ENCODE data around the gene FETUB.

The FETUB gene

GRCh38 chr3:186691676-186692075, 51.5 kb downstream of the FETUB start:
- DNase-seq (no peak), ATAC-seq (ENCODE audit: insufficient read depth, low read depth) (no peak)
- H3K79me2 ChIP-seq (ENCODE audit: insufficient read depth, low read length): no peaks in the 10 kb centered on the region
- no peaks in the 10 kb centered on the region for H3K4me1 ChIP-seq (ENCODE audit: insufficient read depth, low read length)
- no peaks in the 10 kb centered on the region for H4K20me1 ChIP-seq (ENCODE audit: insufficient read depth, low read length)
- H3K4me2 ChIP-seq (ENCODE audit: insufficient read depth, low read length): no peak overlapping the region
- no peaks in the 10 kb centered on the region for H3K36me3 ChIP-seq (ENCODE audit: insufficient read depth, low read length)
- TF ChIP-seq EZH2 (IDR thresholded peaks at IDR 0.05; ENCODE audit: borderline replicate concordance, low read depth, low read length, severe bottlenecking): no peak
- TF ChIP-seq, protein P1, sequence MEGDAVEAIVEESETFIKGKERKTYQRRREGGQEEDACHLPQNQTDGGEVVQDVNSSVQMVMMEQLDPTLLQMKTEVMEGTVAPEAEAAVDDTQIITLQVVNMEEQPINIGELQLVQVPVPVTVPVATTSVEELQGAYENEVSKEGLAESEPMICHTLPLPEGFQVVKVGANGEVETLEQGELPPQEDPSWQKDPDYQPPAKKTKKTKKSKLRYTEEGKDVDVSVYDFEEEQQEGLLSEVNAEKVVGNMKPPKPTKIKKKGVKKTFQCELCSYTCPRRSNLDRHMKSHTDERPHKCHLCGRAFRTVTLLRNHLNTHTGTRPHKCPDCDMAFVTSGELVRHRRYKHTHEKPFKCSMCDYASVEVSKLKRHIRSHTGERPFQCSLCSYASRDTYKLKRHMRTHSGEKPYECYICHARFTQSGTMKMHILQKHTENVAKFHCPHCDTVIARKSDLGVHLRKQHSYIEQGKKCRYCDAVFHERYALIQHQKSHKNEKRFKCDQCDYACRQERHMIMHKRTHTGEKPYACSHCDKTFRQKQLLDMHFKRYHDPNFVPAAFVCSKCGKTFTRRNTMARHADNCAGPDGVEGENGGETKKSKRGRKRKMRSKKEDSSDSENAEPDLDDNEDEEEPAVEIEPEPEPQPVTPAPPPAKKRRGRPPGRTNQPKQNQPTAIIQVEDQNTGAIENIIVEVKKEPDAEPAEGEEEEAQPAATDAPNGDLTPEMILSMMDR (IDR thresholded peaks at IDR 0.05; ENCODE audit: borderline replicate concordance, extremely low read depth, low read length, poor library complexity, severe bottlenecking): no peak
- H3K27ac ChIP-seq (ENCODE audit: low read length): no peak overlapping the region
- H3K4me3 ChIP-seq (ENCODE audit: low read depth in 1 of 2, low read length in 2 of 2): no peak overlapping the region
- no peak overlapping the region for H2AFZ ChIP-seq (ENCODE audit: low read depth, low read length)
- H3K9me3 ChIP-seq (ENCODE audit: insufficient read depth, low read length, severe bottlenecking): no peaks in the 10 kb centered on the region
- no peak overlapping the region for H3K9ac ChIP-seq (ENCODE audit: low read depth, low read length)
- peaks cover 3% of the 10 kb centered on the region for H3K27me3 ChIP-seq (ENCODE audit: insufficient read depth, low read length, poor library complexity)

- DNase-seq: no peak
- ATAC-seq (ENCODE audit: insufficient read depth, low read depth): no peak
- no peak for TF ChIP-seq EZH2 (IDR thresholded peaks at IDR 0.05; ENCODE audit: borderline replicate concordance, low read depth, low read length, severe bottlenecking)
- TF ChIP-seq, protein P1 (IDR thresholded peaks at IDR 0.05; ENCODE audit: borderline replicate concordance, extremely low read depth, low read length, poor library complexity, severe bottlenecking): no peak
- Histone ChIP-seq H2AFZ (ENCODE audit: low read depth, low read length) (no peak overlapping the region), H3K9ac (ENCODE audit: low read depth, low read length) (no peak overlapping the region), H3K27ac (ENCODE audit: low read length) (no peak overlapping the region), H3K4me1 (ENCODE audit: insufficient read depth, low read length) (no peaks in the 10 kb centered on the region), H3K9me3 (ENCODE audit: insufficient read depth, low read length, severe bottlenecking) (no peaks in the 10 kb centered on the region), H4K20me1 (ENCODE audit: insufficient read depth, low read length) (no peaks in the 10 kb centered on the region), H3K36me3 (ENCODE audit: insufficient read depth, low read length) (no peaks in the 10 kb centered on the region), H3K79me2 (ENCODE audit: insufficient read depth, low read length) (no peaks in the 10 kb centered on the region), H3K4me2 (ENCODE audit: insufficient read depth, low read length) (no peak overlapping the region), H3K27me3 (ENCODE audit: insufficient read depth, low read length, poor library complexity) (peaks cover 9% of the 10 kb centered on the region), H3K4me3 (ENCODE audit: low read depth in 1 of 2, low read length in 2 of 2) (no peak overlapping the region)
Measured at GRCh38 chr3:186693843-186694242, 53.6 kb downstream of the FETUB start.

DNA sequence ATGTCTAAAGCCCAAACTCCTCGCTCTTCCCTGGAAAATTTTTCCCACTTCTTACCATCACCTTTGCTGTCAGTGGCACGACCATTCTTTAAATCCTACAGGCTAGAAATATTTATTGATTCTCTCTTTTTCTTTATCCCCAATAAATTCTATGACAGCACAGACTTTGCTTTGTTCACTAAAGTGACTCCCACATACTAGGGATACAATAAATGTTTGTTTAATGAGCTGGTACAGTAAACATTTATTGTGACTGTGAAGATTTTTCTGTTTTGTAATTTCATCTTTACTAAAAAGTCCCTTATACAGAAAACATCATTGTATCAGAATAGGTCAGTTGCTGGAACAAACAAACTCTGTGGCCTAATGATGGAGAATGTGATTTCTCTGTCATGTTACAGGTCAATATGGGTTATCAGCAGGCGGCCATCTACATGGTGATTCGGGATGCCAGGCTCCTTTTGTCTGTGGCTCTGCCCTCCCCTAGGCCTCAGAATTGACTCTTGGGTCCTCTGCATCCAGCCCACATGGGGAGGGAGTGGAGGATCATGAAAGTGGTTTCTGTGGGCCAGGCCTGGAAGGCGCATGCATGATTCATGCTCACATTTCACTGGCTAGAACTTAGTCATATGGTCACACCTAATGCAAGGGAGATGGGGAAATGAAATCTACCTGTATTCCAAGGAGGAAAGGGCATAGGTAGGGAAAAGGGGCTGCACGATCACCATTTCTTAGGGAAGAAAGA, 54.3 kb downstream of the FETUB start:
- DNase-seq: no peak

More for the DNA sequence above, 54.3 kb downstream of the FETUB start:
- H3K9ac ChIP-seq (ENCODE audit: low read depth, low read length): no peak overlapping the region
- H3K4me1 ChIP-seq (ENCODE audit: insufficient read depth, low read length): no peaks in the 10 kb centered on the region
- H3K36me3 ChIP-seq (ENCODE audit: insufficient read depth, low read length): no peaks in the 10 kb centered on the region
- no peaks in the 10 kb centered on the region for H4K20me1 ChIP-seq (ENCODE audit: insufficient read depth, low read length)
- ATAC-seq (ENCODE audit: insufficient read depth, low read depth): no peak
- no peaks in the 10 kb centered on the region for H3K9me3 ChIP-seq (ENCODE audit: insufficient read depth, low read length, severe bottlenecking)
- no peaks in the 10 kb centered on the region for H3K79me2 ChIP-seq (ENCODE audit: insufficient read depth, low read length)
- no peak overlapping the region for H3K27ac ChIP-seq (ENCODE audit: low read length)
- no peak overlapping the region for H3K4me3 ChIP-seq (ENCODE audit: low read depth in 1 of 2, low read length in 2 of 2)
- H3K4me2 ChIP-seq (ENCODE audit: insufficient read depth, low read length): no peak overlapping the region
- no peak overlapping the region for H2AFZ ChIP-seq (ENCODE audit: low read depth, low read length)
- H3K27me3 ChIP-seq (ENCODE audit: insufficient read depth, low read length, poor library complexity): peaks cover 11% of the 10 kb centered on the region
- TF ChIP-seq, protein P1 (IDR thresholded peaks at IDR 0.05; ENCODE audit: borderline replicate concordance, extremely low read depth, low read length, poor library complexity, severe bottlenecking): no peak
- TF ChIP-seq EZH2 (IDR thresholded peaks at IDR 0.05; ENCODE audit: borderline replicate concordance, low read depth, low read length, severe bottlenecking): no peak

Measured in DND-41 (cell line).